Body of pancreas (tissue), 4 donors: ENCODE data around the gene OSCP1. TPM values are rescaled to one million over a fixed set of nuclear protein-coding genes. Genes with fewer than 3 reads are reported as not detected.

ENCODE experiments used
- ATAC-seq: fragments of 150-250 bp; one replicate; pipeline ENCODE4 v1.9.1; 2016
- DNase-seq, 4 donors: peaks; one replicate each; pipeline ENCODE4 v3.0.0-alpha.2; 2019
- H3K27ac ChIP-seq, 4 donors: fragments of 200-600 bp; sonication (generic); 1 replicate in 3 of 4; 2 replicates in 1 of 4; pipeline versions ENCODE4 v1.5.1 to v1.6.1; 2016 to 2019; ENCODE audit warnings: mild to moderate bottlenecking in 1 of 4, mixed read lengths in 1 of 4, moderate library complexity in 1 of 4
- H3K27me3 ChIP-seq, 2 donors: fragments of 200-600 bp; sonication (generic); one replicate each; pipeline ENCODE4 v1.6.0; 2016; ENCODE audit warnings: mild to moderate bottlenecking in 1 of 2
- H3K36me3 ChIP-seq, 2 donors: fragments of 200-600 bp; sonication (generic); replicated peaks in 1 of 2; 2 replicates each; pipeline ENCODE4 v1.5.1; 2016; ENCODE audit warnings: low read depth in 2 of 2; ENCODE audit not compliant: insufficient read depth in 1 of 2
- H3K4me1 ChIP-seq: fragments of 200-600 bp; sonication (generic); one replicate; pipeline ENCODE4 v1.6.0; 2016
- H3K4me3 ChIP-seq, 2 donors: fragments of 200-600 bp; sonication (generic); 1 replicate in 1 of 2; 2 replicates in 1 of 2; pipeline ENCODE4 v1.5.1; 2016 to 2019
- H3K9me3 ChIP-seq, 3 donors: fragments of 200-600 bp; sonication (generic); 1 replicate in 2 of 3; 2 replicates in 1 of 3; pipeline ENCODE4 v1.5.1; 2016
- POLR2A ChIP-seq, 3 donors: fragments of 450-650 bp; IDR thresholded peaks; one replicate each; pipeline ENCODE4 v1.6.1; 2016; ENCODE audit warnings: antibody characterized with exemption in 3 of 3, mild to moderate bottlenecking in 2 of 3
- WGBS, 2 donors: methylation state at CpG; one replicate each; pipeline ENCODE4 v1.1.5; 2017; 5-methylcytosine and 5-hydroxymethylcytosine counted together
- intact Hi-C: fragments of 100-400 bp; cut with DNase I; formaldehyde crosslinking; loops from one replicate; pipeline ENCODE4 v1.15.1; 2023
- total RNA-seq, 2 donors: library from RNA; depleted of rRNA; stranded (reverse); fragments of >200 nt; gene quantifications; one replicate each; pipeline ENCODE4 v1.1.0, GENCODE V29; 2016
- TF ChIP-seq, protein P1 (sequence below), 7 experiments: fragments of 450-650 bp in 4 of 7; fragments of 200-600 bp in 3 of 7; sonication (generic) in 3 of 7; IDR thresholded peaks; one replicate each; pipeline ENCODE4 v1.5.1; 2016 to 2019; ENCODE audit warnings: antibody characterized with exemption in 7 of 7

Gene OSCP1
- total RNA-seq, 2 donors from 2014 or later = 2.0 to 3.9 TPM

DNA sequence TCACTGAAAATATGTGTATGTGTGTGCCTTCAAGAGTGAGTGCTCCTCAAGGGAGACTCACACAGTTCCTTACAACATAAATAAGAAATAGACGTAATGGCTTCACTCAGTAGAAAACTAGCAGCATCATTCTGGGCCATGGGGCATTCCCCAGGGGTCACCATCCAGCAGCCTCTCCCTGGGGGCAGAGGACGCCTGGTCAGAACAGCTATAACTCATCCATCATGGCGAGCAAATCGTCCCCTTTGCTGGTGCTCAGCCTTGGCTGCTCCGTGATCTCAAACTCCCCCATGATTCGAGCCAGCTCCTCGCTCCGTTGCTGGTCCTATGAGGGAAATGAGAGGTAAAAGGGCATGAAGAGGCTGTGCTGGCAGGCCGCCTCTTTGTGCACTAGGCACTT is 32.3 kb downstream of the OSCP1 start:
- Histone ChIP-seq H3K9me3 (no peaks in the 10 kb centered on the region), H3K27me3 (no peaks in the 10 kb centered on the region), H3K36me3 (no peaks in the 10 kb centered on the region), H3K4me3 (no peak overlapping the region), H3K27ac (no peak overlapping the region), H3K4me1 (no peaks in the 10 kb centered on the region)
- WGBS, 2 donors = 85 to 90% methylated on average over 8 to 9 of the region's 9 CpGs
- DNase-seq = no peak
- TF ChIP-seq, protein P1, sequence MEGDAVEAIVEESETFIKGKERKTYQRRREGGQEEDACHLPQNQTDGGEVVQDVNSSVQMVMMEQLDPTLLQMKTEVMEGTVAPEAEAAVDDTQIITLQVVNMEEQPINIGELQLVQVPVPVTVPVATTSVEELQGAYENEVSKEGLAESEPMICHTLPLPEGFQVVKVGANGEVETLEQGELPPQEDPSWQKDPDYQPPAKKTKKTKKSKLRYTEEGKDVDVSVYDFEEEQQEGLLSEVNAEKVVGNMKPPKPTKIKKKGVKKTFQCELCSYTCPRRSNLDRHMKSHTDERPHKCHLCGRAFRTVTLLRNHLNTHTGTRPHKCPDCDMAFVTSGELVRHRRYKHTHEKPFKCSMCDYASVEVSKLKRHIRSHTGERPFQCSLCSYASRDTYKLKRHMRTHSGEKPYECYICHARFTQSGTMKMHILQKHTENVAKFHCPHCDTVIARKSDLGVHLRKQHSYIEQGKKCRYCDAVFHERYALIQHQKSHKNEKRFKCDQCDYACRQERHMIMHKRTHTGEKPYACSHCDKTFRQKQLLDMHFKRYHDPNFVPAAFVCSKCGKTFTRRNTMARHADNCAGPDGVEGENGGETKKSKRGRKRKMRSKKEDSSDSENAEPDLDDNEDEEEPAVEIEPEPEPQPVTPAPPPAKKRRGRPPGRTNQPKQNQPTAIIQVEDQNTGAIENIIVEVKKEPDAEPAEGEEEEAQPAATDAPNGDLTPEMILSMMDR (IDR thresholded peaks at IDR 0.05) = no peak
- TF ChIP-seq POLR2A (IDR thresholded peaks at IDR 0.05) = no peak
- no peak for ATAC-seq
- intact Hi-C loops = loop anchor here (10.0 kb wide), 1 partner anchor 323 kb away; no protein-coding TSS in a partner anchor

GRCh38 chr1:36415661-36416326 is 34.5 kb downstream of the OSCP1 start:
- no peaks in the 10 kb centered on the region for H3K9me3 ChIP-seq
- intact Hi-C loops = loop anchor here (10.0 kb wide), 1 partner anchor 321 kb away; no protein-coding TSS in a partner anchor
- H3K4me3 ChIP-seq = no peak overlapping the region
- H3K27ac ChIP-seq = no peak overlapping the region
- no peak for DNase-seq
- no peak for ATAC-seq
- TF ChIP-seq POLR2A (IDR thresholded peaks at IDR 0.05) = no peak
- TF ChIP-seq, protein P1 (IDR thresholded peaks at IDR 0.05) = no peak
- no peaks in the 10 kb centered on the region for H3K36me3 ChIP-seq
- no peaks in the 10 kb centered on the region for H3K27me3 ChIP-seq
- WGBS, 2 donors = 78 to 80% methylated on average over 10 to 15 of the region's 15 CpGs
- H3K4me1 ChIP-seq = no peaks in the 10 kb centered on the region

- H3K36me3 ChIP-seq = no peaks in the 10 kb centered on the region
- H3K4me1 ChIP-seq = no peaks in the 10 kb centered on the region
- ATAC-seq (no peak), DNase-seq (no peak)
- TF ChIP-seq POLR2A (IDR thresholded peaks at IDR 0.05) = no peak
- TF ChIP-seq, protein P1 (IDR thresholded peaks at IDR 0.05) = no peak
- intact Hi-C loops = loop anchor here (10.0 kb wide), 1 partner anchor 320 kb away; no protein-coding TSS in a partner anchor
- no peak overlapping the region for H3K27ac ChIP-seq
- WGBS, 2 donors = 79 to 86% methylated on average over 4 of the region's 4 CpGs
- H3K27me3 ChIP-seq = no peaks in the 10 kb centered on the region
- H3K4me3 ChIP-seq = no peak overlapping the region
- no peaks in the 10 kb centered on the region for H3K9me3 ChIP-seq
These were observed 35.9 kb downstream of the OSCP1 start for GRCh38 chr1:36414384-36414783.

- Histone ChIP-seq H3K4me3 (no peak overlapping the region), H3K36me3 (no peaks in the 10 kb centered on the region), H3K27ac (no peak overlapping the region), H3K9me3 (no peaks in the 10 kb centered on the region), H3K4me1 (no peaks in the 10 kb centered on the region), H3K27me3 (no peaks in the 10 kb centered on the region)
- intact Hi-C loops = loop anchor here (10.0 kb wide), 1 partner anchor 317 kb away; no protein-coding TSS in a partner anchor
- DNase-seq = peak in 1 of 4 donors; percentile 23
- peak; percentile 60 for ATAC-seq
- WGBS, 2 donors = 42 to 58% methylated on average over 10 to 11 of the region's 11 CpGs
- TF ChIP-seq, protein P1 (IDR thresholded peaks at IDR 0.05) = no peak
- no peak for TF ChIP-seq POLR2A (IDR thresholded peaks at IDR 0.05)
These were observed 38.3 kb downstream of the OSCP1 start for GRCh38 chr1:36411674-36412648.
